Glomerular visceral epithelial cell (primary cell): Measurements from ENCODE around the gene LUC7L3.
"Not testable (repeated sequence)": the region's sequence is repeated elsewhere in the genome, so short reads cannot be mapped to it uniquely, and the experiment has no call there.

Experiments
- DNase-seq: peaks from one replicate; pipeline ENCODE4 v3.0.0-alpha.2; 2016; ENCODE audit errors: extremely low spot score

The LUC7L3 gene

DNA sequence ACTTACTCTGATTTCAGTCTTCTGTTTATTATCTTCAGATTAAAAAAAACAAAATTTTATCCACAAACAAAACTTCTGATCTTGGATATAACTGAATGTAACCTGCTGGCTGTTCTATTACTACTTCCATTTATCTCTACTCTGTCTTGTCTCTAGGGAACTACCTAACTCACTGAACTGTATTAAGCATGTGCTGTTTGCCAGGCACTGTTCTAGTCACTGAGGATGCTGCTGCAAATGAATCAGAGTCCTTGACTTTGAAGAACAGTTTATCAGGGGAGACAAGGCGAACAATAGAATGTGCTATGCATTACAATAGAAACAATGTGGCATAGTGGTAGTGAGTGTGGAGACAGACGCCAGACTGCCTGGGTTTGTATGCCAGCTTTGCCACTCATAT lies 9.4 kb upstream of the LUC7L3 start:
- DNase-seq = no peak

DNA sequence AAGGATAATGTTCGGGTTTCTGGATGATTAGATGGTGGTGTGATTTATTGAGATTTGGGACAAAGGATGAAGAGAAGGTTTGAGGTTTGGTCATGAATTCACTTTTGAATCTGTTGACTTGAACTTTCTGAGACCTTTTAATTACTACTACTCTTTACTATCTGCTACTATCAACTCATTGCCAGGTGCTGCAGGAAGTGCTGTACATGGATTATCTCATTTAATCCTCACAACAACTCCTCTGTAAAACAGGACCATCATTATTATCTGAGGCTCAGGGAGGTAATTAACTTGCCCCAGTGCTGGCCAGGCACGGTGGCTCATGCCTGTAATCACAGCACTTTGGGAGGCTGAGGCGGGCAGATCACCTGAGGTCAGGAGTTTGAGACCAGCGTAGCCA lies 8.8 kb upstream of the LUC7L3 start:
- DNase-seq = no peak

DNA sequence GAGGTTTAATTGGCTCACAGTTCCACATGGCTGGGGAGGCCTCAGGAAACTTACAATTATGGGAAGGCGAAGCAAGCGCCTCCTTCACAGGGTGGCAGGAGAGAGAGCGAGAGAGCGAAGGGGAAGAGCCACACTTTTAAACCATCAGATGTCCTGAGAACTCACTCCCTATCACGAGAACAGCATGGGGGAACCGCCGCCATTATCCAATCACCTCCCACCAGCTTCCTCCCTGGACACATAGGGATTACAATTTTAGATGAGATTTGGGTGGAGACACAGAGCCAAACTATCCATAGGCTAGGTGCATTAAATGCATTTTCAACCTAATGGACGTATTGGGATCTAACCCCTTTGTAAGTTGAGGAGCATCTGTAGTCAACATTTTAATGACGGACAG lies 6.8 kb upstream of the LUC7L3 start:
- no peak for DNase-seq

DNA sequence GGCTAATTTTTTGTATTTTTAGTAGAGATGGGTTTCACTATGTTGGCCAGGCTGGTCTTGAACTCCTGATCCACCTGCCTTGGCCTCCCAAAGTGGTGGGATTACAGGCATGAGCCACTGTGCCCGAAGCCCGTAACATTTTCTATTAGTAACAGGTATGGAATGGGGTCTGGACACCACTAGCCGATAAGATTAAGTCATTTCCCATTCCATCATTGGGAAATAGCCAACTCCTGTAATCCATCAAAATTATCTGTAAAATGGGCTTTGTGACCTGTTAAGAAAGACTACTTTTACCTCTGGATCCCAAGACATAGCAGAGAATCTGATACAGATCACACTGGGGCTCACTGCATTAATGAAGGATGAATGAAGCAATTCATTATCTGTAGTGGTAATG lies 3.9 kb upstream of the LUC7L3 start:
- DNase-seq = no peak

DNA sequence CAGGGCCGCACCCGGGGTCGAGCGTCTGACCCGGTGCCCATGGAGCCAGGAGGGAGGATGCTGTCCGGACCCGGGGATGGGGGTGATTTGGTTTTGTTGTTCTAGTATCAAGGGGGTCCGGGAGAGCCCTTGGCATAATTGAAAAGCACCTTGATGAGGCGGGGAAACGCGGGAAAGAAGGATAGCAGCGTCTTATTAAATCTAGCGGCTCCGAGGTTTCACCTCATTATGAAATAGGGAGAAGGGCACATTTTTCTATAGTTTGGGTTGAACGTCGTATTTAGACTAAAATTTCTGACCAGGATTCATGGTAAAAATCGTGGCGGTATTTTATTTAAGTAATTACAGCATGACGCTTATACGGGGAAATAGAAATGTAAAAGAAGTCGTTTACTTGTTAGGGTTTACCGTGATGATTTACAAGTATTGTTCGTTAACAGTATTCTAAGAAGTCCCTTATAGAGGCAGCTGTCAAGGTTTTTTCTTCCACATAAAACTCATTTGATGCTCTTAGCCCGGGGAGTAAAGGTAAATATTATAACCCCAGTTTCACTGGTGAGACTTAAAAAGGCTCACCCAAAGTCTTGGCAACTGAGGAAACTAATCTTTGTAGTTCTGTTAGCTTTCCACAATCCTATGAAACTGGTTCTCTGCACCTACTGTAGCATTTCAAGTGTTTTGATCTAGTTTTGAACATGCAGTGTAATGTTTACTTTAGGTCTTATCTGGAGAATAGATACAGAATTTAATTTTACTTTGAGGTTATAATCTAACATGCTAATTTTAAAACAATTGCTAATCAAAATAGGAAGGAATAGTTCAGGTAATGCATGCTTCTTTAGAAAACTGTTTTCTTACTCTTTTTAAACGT lies 756 bp downstream of the LUC7L3 start:
- DNase-seq = no peak

DNA sequence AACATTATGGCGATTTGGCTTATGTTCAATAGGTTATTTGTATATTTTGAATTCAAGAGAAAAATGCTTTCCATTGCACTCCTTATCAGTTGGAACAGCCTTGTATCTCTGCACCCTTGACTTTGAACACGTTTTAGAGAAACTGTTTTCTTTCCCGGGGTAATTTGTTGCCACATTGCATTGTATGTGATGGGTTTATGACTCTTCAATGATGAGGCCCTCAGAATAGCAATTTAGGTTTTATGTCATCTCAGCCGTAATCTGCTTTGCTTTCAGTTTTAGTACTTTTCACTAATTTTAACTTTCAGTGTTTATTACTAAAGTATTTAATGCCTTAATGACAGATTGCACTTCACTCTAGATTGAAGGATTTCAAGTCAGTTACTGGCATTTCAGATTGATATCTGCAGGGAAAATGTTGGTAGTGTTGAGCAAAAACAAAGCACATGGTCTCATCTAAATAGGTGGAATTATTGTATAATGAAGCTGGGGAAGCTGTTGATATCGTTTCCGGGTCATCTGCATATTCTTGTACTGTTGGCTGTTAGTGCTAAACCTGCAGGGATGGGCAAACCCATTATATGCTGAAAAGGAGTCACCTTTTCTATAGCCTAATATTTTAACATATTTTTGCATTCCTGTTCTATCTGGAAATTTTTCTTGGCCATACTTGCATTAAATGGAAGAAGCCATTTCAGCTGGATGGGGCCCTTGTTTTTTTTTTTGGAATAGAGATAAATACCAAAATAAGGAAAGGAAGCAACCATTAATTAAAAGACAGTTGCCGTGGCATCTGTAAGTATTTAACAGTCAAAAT lies 2.0 kb downstream of the LUC7L3 start:
- no peak for DNase-seq

DNA sequence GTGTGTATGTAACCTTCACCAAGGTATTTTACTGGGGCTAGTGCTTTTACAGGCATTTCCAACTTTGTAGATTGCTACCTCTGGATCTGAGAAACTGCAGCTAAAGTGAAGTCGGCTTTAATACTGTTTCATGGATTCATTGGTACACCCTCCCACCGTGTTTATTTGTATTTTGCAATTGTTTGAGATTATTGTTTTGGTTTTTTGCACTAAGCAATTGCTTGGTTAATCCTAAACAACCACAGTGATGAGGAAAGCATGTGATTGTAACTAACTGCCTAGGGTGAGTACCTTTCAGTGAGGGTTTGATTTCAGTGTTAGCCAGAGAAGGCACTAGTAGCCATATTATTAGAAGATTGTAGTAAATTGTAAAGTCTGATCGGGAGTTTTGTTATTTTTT lies 3.3 kb downstream of the LUC7L3 start:
- no peak for DNase-seq

DNA sequence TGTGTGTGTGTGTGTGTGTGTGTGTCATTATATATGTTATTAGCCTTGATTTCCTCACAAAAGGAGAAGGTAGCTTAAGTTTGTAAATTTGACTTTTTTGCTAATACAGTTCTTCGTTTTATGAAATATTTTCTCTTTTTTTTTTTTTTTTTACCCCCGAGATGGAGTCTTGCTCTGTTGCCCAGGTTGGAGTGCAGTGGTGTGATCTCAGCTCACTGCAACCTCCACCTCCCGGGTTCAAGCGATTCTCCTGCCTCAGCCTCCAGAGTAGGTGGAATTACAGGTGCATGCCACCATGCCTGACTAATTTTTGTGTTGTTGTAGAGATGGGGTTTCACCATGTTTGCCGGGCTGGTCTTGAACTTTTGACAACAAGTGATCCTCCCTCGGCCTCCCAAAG lies 5.2 kb downstream of the LUC7L3 start:
- not testable (repeated sequence) for DNase-seq

DNA sequence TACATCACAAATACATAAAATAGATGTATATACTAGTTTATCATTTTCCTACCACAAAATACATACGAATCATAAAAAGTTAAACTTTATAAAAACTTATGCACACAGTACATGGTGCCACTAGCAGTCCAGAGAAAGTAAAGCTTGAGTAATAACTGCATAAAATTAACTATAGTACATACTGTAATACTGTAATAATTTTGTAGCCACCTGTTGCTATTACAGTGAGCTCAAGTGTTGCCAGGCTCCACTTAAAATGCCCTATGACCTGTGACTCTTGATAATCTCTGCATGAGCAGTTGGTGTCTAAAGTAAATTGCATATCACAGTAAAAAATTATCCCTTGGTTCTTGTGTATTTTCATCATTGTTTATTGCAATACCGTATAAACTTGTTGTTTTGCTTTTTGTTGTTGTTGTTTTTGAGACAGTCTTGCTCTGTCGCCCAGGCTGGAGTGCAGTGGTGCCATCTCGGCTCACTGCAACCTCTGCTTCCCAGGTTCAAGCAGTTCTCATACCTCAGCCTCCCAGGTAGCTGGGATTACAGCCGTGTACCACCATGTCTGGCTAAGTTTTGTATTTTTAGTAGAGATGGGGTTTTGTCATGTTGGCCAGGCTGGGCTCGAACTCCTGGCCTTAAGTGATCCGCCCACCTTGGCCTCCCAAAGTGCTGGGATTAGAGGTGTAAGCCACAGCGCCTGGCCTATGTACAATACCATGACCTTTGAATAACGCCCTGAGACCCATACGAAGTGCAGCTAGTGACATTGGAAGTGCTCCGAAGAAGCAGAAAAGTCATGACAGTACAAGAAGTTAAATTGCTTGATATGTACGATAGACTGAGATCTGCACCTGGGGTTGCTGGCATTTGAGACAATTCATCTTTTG lies 6.6 kb downstream of the LUC7L3 start:
- no peak for DNase-seq

DNA sequence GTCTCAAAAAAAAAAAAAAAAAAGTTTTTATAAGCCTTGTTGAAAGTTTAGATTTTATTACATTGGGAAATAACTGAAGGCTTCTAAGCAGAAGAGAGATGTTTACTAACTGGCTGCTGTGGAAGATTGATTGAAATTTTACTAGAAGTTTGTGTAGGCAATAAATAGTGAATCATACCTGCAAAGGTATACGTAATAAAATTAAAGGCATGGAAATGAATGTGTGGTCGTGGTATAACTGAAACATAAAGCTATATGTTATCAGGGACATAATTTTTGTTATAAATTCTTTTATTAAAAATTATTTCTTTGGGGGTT lies 8.7 kb downstream of the LUC7L3 start:
- no peak for DNase-seq

DNA sequence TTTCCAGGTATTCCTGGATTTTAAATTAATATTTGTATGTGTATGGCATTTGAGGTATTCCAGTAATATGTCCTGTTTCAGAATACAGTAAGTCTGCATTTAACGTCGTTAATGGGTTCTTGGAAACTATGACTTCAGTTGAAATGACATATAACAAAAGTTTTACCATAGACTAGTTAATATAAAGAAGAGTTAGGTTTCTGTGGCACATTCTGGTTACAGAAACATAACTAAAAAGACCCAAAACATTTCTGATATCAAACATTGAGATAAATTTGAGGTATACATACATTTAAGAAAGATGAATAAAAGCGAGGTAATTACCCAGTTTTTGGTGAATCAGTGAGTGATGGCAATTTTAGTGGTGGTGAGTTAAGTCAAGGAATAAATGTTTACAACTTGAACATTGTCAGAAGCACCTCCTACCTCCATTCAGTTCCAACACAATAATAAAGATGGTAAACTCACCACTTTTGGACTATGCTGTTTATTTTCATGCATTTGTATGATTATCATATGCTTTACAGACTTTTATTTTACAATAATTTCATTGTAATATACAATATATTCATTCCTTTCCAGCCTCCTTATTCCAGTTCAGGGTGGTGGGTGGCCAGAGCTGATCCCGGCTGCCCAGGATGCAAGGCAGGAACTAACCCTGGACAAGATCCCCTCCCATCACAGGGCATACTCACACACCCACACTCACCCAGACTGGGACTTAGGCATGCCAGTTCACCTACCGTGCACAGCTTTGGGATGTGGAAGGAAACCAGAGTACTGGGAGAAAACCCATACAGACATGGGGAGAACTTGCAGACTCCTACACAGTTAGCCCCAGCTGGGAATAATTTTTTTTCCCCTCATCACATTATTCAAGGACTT lies 9.7 kb downstream of the LUC7L3 start:
- DNase-seq = no peak

DNA sequence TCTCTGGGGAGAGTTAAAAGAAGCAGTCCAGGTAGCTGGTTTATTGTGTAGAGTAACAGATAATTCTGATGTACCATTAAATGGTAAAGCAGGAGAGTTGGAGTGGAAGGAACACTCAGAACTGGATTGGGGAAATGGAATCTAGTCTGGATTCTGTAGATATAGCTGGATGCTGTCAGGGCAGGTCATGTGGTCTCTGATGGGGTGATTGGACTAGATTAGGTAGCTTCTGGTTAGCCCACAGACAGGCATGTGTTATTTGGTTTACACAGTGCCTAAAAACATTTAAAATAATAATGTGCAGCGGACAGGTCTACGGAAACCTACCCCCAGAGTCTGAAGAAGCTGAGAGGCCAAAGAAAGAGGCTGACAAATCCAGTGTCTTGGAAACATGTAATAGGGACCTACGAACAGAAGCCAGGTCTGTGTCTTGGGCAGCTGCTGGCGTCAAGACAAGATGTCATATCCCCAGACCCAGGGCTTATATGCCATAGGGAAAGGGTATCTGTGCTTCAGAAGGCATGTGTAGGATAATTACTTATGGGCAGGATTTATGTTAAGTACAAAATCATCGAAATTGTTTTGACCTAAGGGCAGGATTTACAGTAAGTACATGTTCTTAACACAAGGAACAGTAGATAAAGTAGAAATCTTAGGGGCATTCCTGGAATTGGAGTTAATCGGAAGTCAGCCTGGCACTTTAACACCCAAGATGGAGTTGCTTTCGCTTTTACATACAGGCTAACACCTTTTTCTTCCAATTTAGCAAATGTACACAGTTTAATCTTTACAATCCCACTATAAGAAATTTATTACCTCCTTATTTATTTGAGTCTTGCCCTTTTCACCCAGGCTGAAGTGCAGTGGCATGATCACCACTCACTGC lies 12.4 kb downstream of the LUC7L3 start:
- no peak for DNase-seq

DNA sequence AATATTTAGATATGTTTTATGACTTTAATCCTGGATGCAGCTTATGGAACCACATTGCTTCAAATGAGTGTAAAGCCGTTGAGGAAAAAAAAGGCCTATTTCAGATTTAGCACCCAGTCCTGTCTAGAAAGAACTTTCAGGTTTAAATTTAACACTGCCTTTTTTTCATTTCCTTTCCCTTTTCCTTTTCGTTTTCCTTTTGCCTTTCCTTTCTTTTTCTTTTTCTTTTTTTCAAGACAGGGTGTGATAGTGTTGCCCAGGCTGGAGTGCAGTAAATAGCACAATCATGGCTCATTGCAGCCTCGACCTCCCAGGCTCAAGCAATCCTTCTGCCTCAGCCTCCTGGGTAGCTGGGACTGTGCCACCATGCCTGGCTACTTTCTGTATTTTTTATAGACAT lies 15.9 kb downstream of the LUC7L3 start:
- DNase-seq = no peak

DNA sequence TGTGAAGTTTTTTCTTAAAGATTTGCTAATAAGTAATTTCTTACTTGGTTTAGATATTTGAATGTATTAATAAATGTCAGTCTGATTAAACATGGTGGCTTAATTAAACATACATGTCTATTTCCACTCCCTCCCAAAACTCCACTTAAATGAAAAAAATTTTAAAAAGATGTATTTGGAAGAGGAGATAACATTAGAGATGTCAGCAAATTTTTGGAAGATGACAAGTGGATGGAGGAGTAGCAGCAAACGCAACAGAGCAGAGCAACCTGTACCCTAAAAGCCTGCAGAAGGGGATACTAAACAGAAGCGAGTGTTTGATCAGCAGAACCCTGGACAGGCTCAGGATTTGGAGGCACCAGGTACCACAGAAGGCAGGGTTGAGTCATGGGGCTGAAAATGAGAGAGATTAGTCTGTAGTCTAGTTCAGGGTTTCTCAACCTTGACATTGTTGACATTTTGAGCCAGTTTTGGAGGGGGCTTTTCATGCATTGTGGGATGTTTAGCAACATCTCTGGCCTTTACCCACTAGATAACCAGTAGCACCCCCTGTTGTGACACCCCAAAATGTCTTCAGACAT lies 17.8 kb downstream of the LUC7L3 start:
- DNase-seq = no peak

DNA sequence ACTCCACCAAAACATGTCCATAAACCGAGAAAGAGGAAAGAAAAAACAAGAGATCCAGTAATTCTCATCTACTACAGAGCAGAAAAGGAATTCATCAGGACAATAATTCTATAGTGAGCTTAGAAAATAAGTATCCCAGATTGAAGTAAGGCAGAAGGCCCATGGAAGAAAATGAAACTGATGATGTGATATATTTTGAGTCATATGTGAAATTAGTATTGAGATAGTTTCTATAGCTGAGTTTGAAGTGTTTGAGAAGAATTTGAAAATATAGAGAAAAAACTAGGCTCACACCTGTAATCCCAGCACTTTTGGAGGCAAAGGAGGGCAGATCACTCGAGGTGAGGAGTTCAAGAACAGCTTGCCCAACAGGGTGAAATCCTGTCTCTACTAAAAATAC lies 19.7 kb downstream of the LUC7L3 start:
- no peak for DNase-seq

DNA sequence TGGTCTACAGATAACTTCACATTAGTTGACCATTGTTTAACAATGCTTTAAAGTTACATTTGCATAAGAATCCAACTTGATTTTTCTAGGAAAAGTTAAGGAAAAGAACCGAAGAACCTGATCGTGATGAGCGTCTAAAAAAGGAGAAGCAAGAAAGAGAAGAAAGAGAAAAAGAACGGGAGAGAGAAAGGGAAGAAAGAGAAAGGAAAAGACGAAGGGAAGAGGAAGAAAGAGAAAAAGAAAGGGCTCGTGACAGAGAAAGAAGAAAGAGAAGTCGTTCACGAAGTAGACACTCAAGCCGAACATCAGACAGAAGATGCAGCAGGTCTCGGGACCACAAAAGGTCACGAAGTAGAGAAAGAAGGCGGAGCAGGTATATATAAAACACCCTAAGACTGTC lies 26.2 kb downstream of the LUC7L3 start:
- no peak for DNase-seq

DNA sequence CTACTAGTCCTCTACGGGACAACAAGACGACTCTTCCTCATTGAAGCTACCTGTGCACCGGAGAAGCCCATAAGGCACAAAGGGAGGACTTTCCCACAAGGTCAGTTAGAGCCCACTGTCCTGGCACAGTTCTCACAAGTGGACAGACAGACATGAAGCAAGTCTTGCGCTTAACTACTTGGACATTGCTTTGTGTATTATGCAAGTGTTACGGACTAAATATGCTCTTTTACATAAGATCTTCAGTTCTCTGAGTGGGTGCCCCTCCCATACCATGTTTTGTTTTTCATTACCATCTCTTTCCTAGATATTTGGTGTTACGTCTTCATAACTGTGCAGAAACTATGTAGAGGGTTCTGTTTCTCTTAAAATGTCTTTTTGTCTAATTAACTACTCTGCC lies 29.8 kb downstream of the LUC7L3 start:
- DNase-seq = no peak

DNA sequence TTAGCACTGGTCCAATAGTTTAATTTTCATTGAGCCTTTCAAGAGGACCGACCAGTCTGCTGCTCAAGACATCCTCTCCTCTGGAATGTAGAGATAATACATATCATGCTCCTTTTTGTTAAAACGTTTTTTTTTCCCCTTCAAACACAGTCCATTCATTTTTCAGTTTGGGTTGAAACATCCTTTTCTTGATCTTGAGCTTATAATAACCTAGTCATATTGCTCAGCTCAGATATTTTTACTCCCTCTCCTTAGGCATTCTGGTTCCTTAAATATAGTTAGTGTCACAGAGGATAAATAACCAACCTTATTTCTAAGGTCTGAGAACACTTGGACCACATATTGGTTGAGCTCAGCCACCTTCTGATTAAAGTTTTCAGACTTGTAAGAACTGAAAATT lies 35.1 kb downstream of the LUC7L3 start:
- DNase-seq = no peak

DNA sequence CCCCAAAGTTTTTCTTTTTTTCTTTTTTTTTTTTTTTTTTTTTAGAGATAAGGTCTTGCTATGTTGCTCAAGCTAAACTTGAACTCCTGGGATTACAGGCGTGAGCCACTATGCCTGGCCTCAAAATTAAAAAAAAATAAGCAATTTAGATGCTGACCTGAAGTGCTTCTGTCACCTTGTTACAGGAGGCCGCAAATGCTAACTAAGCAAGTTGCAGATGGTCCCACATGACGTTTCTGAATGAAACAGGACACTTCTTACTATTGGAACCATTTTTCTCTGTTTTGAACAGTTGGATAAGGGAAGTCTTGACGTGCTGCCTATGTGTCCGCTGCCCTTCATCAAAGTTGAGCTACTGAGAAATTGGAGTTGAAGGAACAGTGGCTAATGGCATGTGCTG lies 39.1 kb downstream of the LUC7L3 start:
- DNase-seq = no peak

DNA sequence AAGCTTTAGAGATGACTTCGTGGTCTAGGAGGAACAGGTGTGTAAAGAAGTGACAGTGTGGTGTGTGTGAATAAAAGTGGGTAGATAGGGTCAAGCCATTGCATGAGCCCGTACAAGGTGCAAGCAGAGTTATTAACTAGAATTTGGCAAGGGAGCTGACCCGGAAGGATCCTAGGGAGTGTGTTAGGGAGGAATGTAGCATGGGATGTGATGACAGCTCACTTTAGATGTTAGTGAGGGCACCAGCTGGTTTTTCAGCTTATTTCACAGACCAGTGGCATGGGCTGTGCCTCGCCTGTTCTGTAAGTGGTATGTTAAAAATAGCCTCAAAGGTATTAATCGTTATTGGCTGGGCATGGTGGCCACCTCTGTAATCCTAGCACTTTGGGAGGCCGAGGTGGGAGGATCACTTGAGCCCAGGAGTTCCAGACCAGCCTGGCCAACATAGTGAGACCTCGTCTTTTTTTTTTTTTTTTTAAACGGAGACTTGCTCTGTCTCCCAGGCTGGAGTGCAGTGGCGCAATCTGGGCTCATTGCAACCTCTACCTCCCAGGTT lies 39.7 kb downstream of the LUC7L3 start:
- DNase-seq = no peak
